Endothelial cell (in vitro differentiated cells): ENCODE results near the gene SLC25A47. TPM values are rescaled to one million over a fixed set of nuclear protein-coding genes. Genes with fewer than 3 reads are reported as not detected.

ENCODE experiments used
- DNase-seq: peaks from one replicate; pipeline ENCODE4 v3.0.0; 2021; ENCODE audit warnings: low spot score
- H3K27ac Mint-ChIP-seq: one replicate; pipeline ENCODE4 v1.8.0; 2021; ENCODE audit warnings: mixed read lengths, inconsistent platforms; ENCODE audit not compliant: unreplicated experiment
- H3K27me3 Mint-ChIP-seq: one replicate; pipeline ENCODE4 v1.8.0; 2021; ENCODE audit warnings: mild to moderate bottlenecking, moderate library complexity, mixed read lengths, inconsistent platforms; ENCODE audit not compliant: unreplicated experiment
- H3K36me3 Mint-ChIP-seq: one replicate; pipeline ENCODE4 v1.8.0; 2021; ENCODE audit warnings: mild to moderate bottlenecking, low read depth, mixed read lengths, inconsistent platforms; ENCODE audit not compliant: unreplicated experiment
- H3K4me1 Mint-ChIP-seq: one replicate; pipeline ENCODE4 v1.8.0; 2021; ENCODE audit warnings: mild to moderate bottlenecking, mixed read lengths, inconsistent platforms; ENCODE audit not compliant: unreplicated experiment
- H3K4me3 Mint-ChIP-seq: one replicate; pipeline ENCODE4 v1.8.0; 2021; ENCODE audit warnings: mild to moderate bottlenecking, mixed read lengths, inconsistent platforms; ENCODE audit not compliant: unreplicated experiment
- H3K9me3 Mint-ChIP-seq: one replicate; pipeline ENCODE4 v1.8.0; 2021; ENCODE audit warnings: mixed read lengths, inconsistent platforms; ENCODE audit not compliant: unreplicated experiment
- CTCF ChIP-seq: fragments of 200-600 bp; sonication (generic); IDR thresholded peaks from one replicate; pipeline ENCODE4 v1.5.0; 2021; ENCODE audit warnings: antibody characterized with exemption; ENCODE audit not compliant: unreplicated experiment
- total RNA-seq: library from RNA; stranded (reverse); fragmentation: NEBNext Ultra II Directional; extraction: Animal tissue kit (Norgen Biotek cat#: 25700); gene quantifications from one replicate; pipeline ENCODE4 v1.2.1, GENCODE V29; 2021; ENCODE audit not compliant: unreplicated experiment

Gene SLC25A47
- total RNA-seq, 1 donor from 2014 or later: not detected

GRCh38 chr14:100323942-100324307, 786 bp downstream of the SLC25A47 start:
- no peak for DNase-seq
- Mint-ChIP-seq H3K9me3 (no peaks in the 10 kb centered on the region), H3K36me3 (no peaks in the 10 kb centered on the region), H3K4me3 (no peak overlapping the region), H3K4me1 (no peaks in the 10 kb centered on the region), H3K27me3 (peaks cover 9% of the 10 kb centered on the region), H3K27ac (no peak overlapping the region)
- TF ChIP-seq CTCF: no peak

GRCh38 chr14:100325231-100325632, 2.1 kb downstream of the SLC25A47 start:
- H3K27me3 Mint-ChIP-seq: peaks cover 7% of the 10 kb centered on the region
- H3K9me3 Mint-ChIP-seq: no peaks in the 10 kb centered on the region
- no peaks in the 10 kb centered on the region for H3K36me3 Mint-ChIP-seq
- TF ChIP-seq CTCF: no peak
- no peak for DNase-seq
- H3K4me1 Mint-ChIP-seq: no peaks in the 10 kb centered on the region
- H3K4me3 Mint-ChIP-seq: no peak overlapping the region
- H3K27ac Mint-ChIP-seq: no peak overlapping the region

- Mint-ChIP-seq H3K27ac (no peak overlapping the region), H3K27me3 (peaks cover 7% of the 10 kb centered on the region), H3K36me3 (no peaks in the 10 kb centered on the region), H3K4me3 (no peak overlapping the region), H3K4me1 (no peaks in the 10 kb centered on the region), H3K9me3 (no peaks in the 10 kb centered on the region)
- no peak for TF ChIP-seq CTCF
- DNase-seq: no peak
Observed at GRCh38 chr14:100325958-100326357, 2.8 kb downstream of the SLC25A47 start.

GRCh38 chr14:100327128-100327527, 4.0 kb downstream of the SLC25A47 start:
- no peak for DNase-seq
- no peak for TF ChIP-seq CTCF
- no peak overlapping the region for H3K27ac Mint-ChIP-seq
- peaks cover 5% of the 10 kb centered on the region for H3K36me3 Mint-ChIP-seq
- H3K4me1 Mint-ChIP-seq: no peaks in the 10 kb centered on the region
- peaks cover 11% of the 10 kb centered on the region for H3K27me3 Mint-ChIP-seq
- H3K4me3 Mint-ChIP-seq: no peak overlapping the region
- H3K9me3 Mint-ChIP-seq: no peaks in the 10 kb centered on the region

- no peak for TF ChIP-seq CTCF
- Mint-ChIP-seq H3K4me1 (no peaks in the 10 kb centered on the region), H3K27me3 (peaks cover 11% of the 10 kb centered on the region), H3K9me3 (no peaks in the 10 kb centered on the region), H3K4me3 (no peak overlapping the region), H3K36me3 (peaks cover 5% of the 10 kb centered on the region), H3K27ac (peak overlapping the region; percentile 13)
- no peak for DNase-seq
Observed at GRCh38 chr14:100328495-100329163, 5.5 kb downstream of the SLC25A47 start.
